ENCODE results near the gene C18orf54.

Gene C18orf54

DNA sequence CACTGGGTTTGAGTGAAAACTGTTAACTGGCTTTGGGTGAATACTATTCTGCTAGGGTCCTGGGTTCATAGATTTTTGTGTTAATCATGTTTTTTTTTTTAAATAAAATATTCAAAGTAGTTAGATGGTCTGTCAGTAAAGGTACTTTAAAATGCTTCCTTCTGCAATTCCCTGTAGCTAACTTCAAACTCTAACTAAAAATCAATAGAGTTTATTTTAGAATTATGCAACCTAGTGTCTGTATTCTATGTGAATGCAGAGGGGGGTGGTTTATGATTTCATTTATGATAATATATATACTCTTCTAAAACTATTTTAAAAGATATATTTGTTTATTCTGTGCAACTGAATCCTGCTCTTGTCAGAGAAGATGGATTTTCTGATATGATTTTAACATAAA lies 27.9 kb upstream of the C18orf54 start:
- Histone ChIP-seq H3K4me1 (no peaks in the 10 kb centered on the region), H3K4me3 (ENCODE audit: low read depth, low read length) (no peak overlapping the region), H3K27me3 (no peaks in the 10 kb centered on the region), H3K36me3 (no peaks in the 10 kb centered on the region), H3K9me3 (no peaks in the 10 kb centered on the region)
- TF ChIP-seq, protein P1, sequence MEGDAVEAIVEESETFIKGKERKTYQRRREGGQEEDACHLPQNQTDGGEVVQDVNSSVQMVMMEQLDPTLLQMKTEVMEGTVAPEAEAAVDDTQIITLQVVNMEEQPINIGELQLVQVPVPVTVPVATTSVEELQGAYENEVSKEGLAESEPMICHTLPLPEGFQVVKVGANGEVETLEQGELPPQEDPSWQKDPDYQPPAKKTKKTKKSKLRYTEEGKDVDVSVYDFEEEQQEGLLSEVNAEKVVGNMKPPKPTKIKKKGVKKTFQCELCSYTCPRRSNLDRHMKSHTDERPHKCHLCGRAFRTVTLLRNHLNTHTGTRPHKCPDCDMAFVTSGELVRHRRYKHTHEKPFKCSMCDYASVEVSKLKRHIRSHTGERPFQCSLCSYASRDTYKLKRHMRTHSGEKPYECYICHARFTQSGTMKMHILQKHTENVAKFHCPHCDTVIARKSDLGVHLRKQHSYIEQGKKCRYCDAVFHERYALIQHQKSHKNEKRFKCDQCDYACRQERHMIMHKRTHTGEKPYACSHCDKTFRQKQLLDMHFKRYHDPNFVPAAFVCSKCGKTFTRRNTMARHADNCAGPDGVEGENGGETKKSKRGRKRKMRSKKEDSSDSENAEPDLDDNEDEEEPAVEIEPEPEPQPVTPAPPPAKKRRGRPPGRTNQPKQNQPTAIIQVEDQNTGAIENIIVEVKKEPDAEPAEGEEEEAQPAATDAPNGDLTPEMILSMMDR (IDR thresholded peaks at IDR 0.05; ENCODE audit: low read depth, low read length): no peak
- no peak for DNase-seq

DNA sequence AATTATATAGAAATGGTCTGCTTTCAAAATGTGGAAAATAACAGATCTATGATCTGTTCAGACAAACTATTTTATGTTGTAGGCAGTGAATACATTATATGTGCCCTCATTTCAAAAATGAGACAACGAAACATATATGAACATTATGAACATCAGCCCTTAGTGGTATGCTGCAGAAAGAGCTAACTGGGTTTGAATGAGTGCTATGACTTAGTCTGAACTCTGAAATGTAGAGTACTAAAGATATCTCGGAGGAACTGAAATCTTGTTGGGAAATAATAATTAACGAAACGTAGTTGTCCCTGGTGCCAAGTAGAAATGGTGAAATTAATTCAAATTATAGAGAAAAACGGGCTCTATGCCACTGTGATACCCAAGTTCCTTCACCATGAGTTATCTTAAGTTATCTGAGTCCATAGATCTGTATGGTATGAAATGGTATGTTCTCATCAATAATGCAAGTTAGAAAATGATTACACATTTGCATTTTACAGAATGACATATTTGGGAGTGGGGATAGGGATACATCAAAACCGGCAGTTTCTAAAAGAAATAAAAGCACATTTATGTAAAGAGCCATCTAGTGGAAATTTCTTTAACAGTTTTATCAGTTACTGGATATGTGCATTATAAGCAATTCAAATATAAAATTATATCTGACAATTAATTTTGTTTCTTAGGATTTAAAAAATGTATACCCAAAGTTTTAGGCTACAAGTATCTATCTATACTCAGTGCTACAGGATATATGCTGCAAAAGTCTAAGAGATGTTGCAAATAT lies 26.7 kb upstream of the C18orf54 start:
- Histone ChIP-seq H3K9me3 (no peaks in the 10 kb centered on the region), H3K4me1 (no peaks in the 10 kb centered on the region), H3K27me3 (no peaks in the 10 kb centered on the region), H3K36me3 (no peaks in the 10 kb centered on the region), H3K4me3 (ENCODE audit: low read depth, low read length) (no peak overlapping the region)
- no peak for DNase-seq
- TF ChIP-seq, protein P1 (IDR thresholded peaks at IDR 0.05; ENCODE audit: low read depth, low read length): no peak

DNA sequence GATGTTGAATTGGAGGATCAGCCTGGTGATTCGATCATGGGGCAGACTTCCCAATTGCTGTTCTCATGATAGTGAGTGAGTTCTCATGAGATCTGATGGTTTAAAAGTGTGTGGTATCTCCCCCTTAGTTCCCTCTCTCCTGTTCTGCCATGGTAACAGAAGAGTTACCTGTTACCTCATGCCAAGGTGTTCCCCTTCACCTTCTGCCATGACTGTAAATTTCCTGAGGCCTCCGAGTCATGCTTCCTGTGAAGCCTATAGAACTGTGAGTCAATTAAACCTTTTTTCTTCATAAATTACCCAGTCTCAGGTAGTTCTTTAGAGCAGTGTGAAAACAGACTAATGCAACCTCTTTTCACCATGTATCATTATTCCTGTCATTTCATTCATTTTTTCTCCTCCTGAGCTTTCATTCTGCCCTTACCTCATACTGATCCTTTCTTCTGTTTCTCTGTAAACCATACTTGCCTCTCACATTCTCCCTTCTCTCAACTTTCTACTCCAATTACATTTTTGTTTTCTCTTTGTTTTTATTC lies 22.0 kb upstream of the C18orf54 start:
- Histone ChIP-seq H3K27me3 (no peaks in the 10 kb centered on the region), H3K9me3 (no peaks in the 10 kb centered on the region), H3K36me3 (no peaks in the 10 kb centered on the region), H3K4me1 (no peaks in the 10 kb centered on the region), H3K4me3 (ENCODE audit: low read depth, low read length) (no peak overlapping the region)
- TF ChIP-seq, protein P1 (IDR thresholded peaks at IDR 0.05; ENCODE audit: low read depth, low read length): no peak
- DNase-seq: no peak

DNA sequence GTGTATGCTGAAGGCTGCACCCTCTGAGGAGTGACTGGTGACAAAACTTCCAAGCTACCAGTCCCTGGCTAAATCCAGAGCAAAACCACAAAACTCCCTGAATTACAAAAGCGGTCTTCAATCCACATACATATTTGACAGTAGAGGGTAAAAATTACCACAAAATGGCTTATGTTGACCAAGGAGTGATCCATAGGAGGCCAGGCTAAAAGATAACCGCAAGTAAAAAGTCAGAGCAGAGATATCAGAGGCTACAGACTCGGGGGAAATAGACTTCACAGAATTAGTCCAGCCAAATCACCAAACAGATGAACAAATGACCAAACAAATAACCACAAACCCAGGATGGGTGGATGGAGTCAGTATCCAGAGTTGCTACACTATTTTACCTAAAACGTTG lies 19.5 kb upstream of the C18orf54 start:
- TF ChIP-seq, protein P1 (IDR thresholded peaks at IDR 0.05; ENCODE audit: low read depth, low read length): no peak
- no peak for DNase-seq
- Histone ChIP-seq H3K9me3 (no peaks in the 10 kb centered on the region), H3K4me3 (ENCODE audit: low read depth, low read length) (no peak overlapping the region), H3K27me3 (no peaks in the 10 kb centered on the region), H3K36me3 (no peaks in the 10 kb centered on the region), H3K4me1 (no peaks in the 10 kb centered on the region)

DNA sequence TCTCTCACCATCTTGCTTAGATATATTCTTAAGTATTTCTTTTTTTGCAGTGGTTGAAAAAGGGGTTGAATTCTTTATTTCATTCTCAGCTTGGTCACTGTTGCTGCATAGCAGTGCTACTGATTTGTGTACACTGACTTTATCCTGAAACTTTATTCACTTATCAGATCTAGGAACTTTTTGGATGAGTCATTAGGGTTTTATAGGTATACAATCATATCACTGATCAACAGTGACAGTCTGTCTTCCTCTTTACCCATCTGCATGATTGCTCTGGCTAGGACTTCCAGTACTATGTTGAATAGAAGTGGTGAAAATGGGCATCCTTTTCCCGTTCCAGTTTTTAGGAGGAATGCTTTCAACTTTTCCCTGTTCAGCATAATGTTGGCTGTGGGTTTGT lies 6.5 kb upstream of the C18orf54 start:
- no peaks in the 10 kb centered on the region for H3K4me1 ChIP-seq
- no peak overlapping the region for H3K4me3 ChIP-seq (ENCODE audit: low read depth, low read length)
- no peaks in the 10 kb centered on the region for H3K36me3 ChIP-seq
- H3K9me3 ChIP-seq: no peaks in the 10 kb centered on the region
- DNase-seq: no peak
- H3K27me3 ChIP-seq: no peaks in the 10 kb centered on the region
- TF ChIP-seq, protein P1 (IDR thresholded peaks at IDR 0.05; ENCODE audit: low read depth, low read length): no peak

DNA sequence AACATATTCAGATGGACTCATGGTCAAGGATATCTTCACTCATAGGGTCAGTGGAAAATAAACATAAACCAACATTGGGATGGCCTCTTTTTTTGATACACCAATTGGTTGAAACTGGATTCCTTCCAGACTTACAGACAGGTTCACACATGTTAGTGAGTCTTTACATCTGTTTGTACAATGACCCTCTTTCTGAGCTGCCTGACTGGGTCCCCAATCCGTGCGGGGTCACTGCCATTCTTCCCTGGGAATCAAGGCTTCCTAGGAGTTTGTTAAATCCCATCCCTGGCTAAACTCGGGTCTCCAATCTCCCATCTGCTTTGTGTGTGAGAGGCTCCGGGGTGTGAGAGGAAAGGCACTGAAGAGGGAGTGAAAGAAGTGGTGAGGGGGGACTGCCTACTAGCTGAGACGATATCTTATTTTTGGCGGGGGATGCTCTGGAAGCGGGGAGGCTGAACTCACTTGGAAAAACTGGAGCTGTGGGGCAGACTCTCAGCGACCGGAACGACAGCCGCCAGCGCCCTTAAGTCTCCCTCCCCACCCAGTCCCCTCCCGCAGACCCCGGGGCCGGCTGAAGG lies 535 bp upstream of the C18orf54 start:
- no peak for DNase-seq
- Histone ChIP-seq H3K36me3 (no peaks in the 10 kb centered on the region), H3K27me3 (no peaks in the 10 kb centered on the region), H3K9me3 (no peaks in the 10 kb centered on the region), H3K4me1 (no peaks in the 10 kb centered on the region), H3K4me3 (ENCODE audit: low read depth, low read length) (peak overlapping the region; percentile 85)
- TF ChIP-seq, protein P1 (IDR thresholded peaks at IDR 0.05; ENCODE audit: low read depth, low read length): no peak

All from BE2C (cell line).